ENCODE results near the gene USF1. TPM values are rescaled to one million over a fixed set of nuclear protein-coding genes. Genes with fewer than 3 reads are reported as not detected.

Gene USF1
- total RNA-seq, 1 donor from 2014 or later, result 158 TPM

DNA sequence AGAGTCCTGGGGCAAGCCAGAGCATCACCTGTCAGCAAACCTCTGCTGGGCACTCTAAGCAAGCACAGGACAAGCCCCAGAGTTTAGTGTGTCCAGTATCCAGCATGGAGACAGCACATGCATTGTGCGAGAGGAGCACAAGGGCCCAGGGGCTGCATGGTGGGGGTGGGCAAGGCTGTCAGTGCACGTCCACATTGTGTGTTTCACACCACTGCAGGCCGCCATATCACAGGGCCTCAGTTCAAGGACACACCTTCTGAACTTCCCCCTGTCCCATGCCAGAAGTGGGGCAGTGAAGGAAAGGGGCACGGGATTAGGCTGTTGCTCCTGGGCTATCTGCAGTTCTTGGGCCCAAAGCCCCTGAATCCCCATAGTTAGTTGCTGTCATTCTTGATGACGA lies 6.2 kb downstream of the USF1 start:
- Mint-ChIP-seq H3K4me1 (ENCODE audit: low read depth, unreplicated experiment) (peaks cover 15% of the 10 kb centered on the region), H3K27me3 (ENCODE audit: unreplicated experiment) (peaks cover 9% of the 10 kb centered on the region), H3K4me3 (ENCODE audit: unreplicated experiment) (peak overlapping the region; percentile 78), H3K36me3 (ENCODE audit: unreplicated experiment) (no peaks in the 10 kb centered on the region), H3K27ac (ENCODE audit: unreplicated experiment) (no peak overlapping the region), H3K9me3 (ENCODE audit: unreplicated experiment) (peaks cover 5% of the 10 kb centered on the region)
- no peak for DNase-seq
- TF ChIP-seq CTCF (IDR thresholded peaks at IDR 0.05; ENCODE audit: partially characterized antibody, unreplicated experiment), result no peak

DNA sequence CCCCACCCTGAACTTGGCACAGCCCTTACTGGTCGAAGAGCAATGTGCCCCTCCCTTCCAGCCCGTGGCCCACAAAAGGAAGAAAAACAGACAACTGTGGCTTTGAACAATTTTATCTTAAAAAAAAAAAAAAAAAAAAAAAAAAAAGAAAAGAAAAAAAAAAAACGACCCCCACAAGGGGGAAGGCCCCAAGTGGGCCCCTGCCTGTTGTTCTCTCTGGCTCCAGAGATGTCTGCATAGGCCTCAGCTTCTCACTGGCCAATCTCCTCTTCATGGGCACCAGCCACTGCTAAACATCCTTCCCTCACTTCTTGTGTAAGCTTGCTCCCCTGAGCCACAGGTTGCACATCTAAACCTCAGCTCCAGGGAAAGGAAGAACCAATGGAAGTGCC lies 6.6 kb downstream of the USF1 start:
- H3K27ac Mint-ChIP-seq (ENCODE audit: unreplicated experiment), result peak overlapping the region; percentile 38

GRCh38 chr1:161038523-161039153 lies 7.1 kb downstream of the USF1 start, which contains the start of gene TSTD1:
Gene TSTD1 (minus strand): TSS chr1:161038964. CDS start chr1:161038889, 75 bp downstream.
- no peaks in the 10 kb centered on the region for H3K36me3 Mint-ChIP-seq (ENCODE audit: unreplicated experiment)
- peaks cover 11% of the 10 kb centered on the region for H3K4me1 Mint-ChIP-seq (ENCODE audit: low read depth, unreplicated experiment)
- DNase-seq, result peak; percentile 55
- peak; percentile 15 for TF ChIP-seq CTCF (IDR thresholded peaks at IDR 0.05; ENCODE audit: partially characterized antibody, unreplicated experiment)
- H3K27ac Mint-ChIP-seq (ENCODE audit: unreplicated experiment), result peak within 1 kb of the TSS; percentile 78
- H3K27me3 Mint-ChIP-seq (ENCODE audit: unreplicated experiment), result peaks cover 9% of the 10 kb centered on the region
- peaks cover 5% of the 10 kb centered on the region for H3K9me3 Mint-ChIP-seq (ENCODE audit: unreplicated experiment)
- peak within 1 kb of the TSS; percentile 82 for H3K4me3 Mint-ChIP-seq (ENCODE audit: unreplicated experiment)

More for the DNA sequence above, 6.6 kb downstream of the USF1 start:
- H3K36me3 Mint-ChIP-seq (ENCODE audit: unreplicated experiment), result no peaks in the 10 kb centered on the region
- H3K4me1 Mint-ChIP-seq (ENCODE audit: low read depth, unreplicated experiment), result peaks cover 13% of the 10 kb centered on the region
- TF ChIP-seq CTCF (IDR thresholded peaks at IDR 0.05; ENCODE audit: partially characterized antibody, unreplicated experiment), result no peak
- peaks cover 5% of the 10 kb centered on the region for H3K9me3 Mint-ChIP-seq (ENCODE audit: unreplicated experiment)
- H3K27me3 Mint-ChIP-seq (ENCODE audit: unreplicated experiment), result peaks cover 9% of the 10 kb centered on the region
- H3K4me3 Mint-ChIP-seq (ENCODE audit: unreplicated experiment), result peak overlapping the region; percentile 82
- DNase-seq, result no peak

DNA sequence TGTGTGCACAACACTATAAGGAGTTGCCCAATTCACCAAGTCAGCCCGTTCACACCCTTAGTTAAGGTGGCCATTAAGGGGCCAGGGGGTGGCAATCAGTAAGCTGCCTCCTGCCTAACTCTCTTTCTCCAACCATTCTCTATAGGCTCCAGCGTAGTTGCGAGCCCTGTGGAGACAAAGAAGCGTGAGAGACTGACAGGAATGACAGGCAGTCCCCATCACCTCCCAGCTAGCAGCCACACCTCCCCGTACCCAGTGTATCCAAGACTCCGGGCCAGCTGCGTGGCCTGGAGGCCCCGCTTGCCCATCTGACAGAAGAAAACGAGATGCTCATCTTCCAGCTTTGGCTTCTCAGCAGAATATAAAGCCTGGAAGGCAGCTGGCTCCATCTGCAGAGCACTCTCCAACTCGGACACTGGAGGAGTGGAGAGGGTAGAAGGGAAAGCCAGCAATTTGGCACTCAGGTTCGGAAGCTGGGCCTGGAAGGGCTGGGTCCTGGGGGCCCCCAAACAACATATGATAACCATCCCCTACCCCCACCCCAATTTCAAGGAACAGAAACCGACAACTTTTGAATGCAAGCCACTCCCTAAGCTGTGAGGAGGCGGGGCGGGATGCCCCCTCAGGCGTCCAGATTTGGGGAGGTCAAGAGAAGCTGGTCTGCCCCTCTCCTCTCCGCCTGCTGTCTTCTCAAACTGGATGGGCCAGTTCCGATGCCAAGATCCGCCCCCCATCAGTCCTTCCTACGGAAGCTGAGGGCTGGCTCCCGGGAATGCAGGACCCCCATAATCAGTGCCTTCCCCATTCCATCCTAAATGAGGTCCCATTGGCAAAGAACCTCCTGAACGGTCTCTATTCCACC lies 7.9 kb downstream of the USF1 start:
- Mint-ChIP-seq H3K4me3 (ENCODE audit: unreplicated experiment) (peak overlapping the region; percentile 82), H3K27me3 (ENCODE audit: unreplicated experiment) (peaks cover 9% of the 10 kb centered on the region), H3K27ac (ENCODE audit: unreplicated experiment) (peak overlapping the region; percentile 78), H3K9me3 (ENCODE audit: unreplicated experiment) (peaks cover 5% of the 10 kb centered on the region), H3K4me1 (ENCODE audit: low read depth, unreplicated experiment) (peaks cover 11% of the 10 kb centered on the region), H3K36me3 (ENCODE audit: unreplicated experiment) (no peaks in the 10 kb centered on the region)
- peak; percentile 27 for DNase-seq
- TF ChIP-seq CTCF (IDR thresholded peaks at IDR 0.05; ENCODE audit: partially characterized antibody, unreplicated experiment), result no peak

GRCh38 chr1:161033751-161034150 lies 12.0 kb downstream of the USF1 start:
- no peak for DNase-seq
- H3K4me1 Mint-ChIP-seq (ENCODE audit: low read depth, unreplicated experiment), result peaks cover 2% of the 10 kb centered on the region
- no peaks in the 10 kb centered on the region for H3K27me3 Mint-ChIP-seq (ENCODE audit: unreplicated experiment)
- no peak overlapping the region for H3K27ac Mint-ChIP-seq (ENCODE audit: unreplicated experiment)
- peaks cover 2% of the 10 kb centered on the region for H3K9me3 Mint-ChIP-seq (ENCODE audit: unreplicated experiment)
- no peak overlapping the region for H3K4me3 Mint-ChIP-seq (ENCODE audit: unreplicated experiment)
- H3K36me3 Mint-ChIP-seq (ENCODE audit: unreplicated experiment), result no peaks in the 10 kb centered on the region
- no peak for TF ChIP-seq CTCF (IDR thresholded peaks at IDR 0.05; ENCODE audit: partially characterized antibody, unreplicated experiment)

Measured in glutamatergic neuron (in vitro differentiated cells).